Body of pancreas (tissue), 4 donors: ENCODE data around the gene NKX2-3. TPM values are rescaled to one million over a fixed set of nuclear protein-coding genes. Genes with fewer than 3 reads are reported as not detected.

ENCODE experiments used
- ATAC-seq: fragments of 150-250 bp; one replicate; pipeline ENCODE4 v1.9.1; 2016
- DNase-seq, 4 donors: peaks; one replicate each; pipeline ENCODE4 v3.0.0-alpha.2; 2019
- H3K27ac ChIP-seq, 4 donors: fragments of 200-600 bp; sonication (generic); 1 replicate in 3 of 4; 2 replicates in 1 of 4; pipeline versions ENCODE4 v1.5.1 to v1.6.1; 2016 to 2019; ENCODE audit warnings: mild to moderate bottlenecking in 1 of 4, mixed read lengths in 1 of 4, moderate library complexity in 1 of 4
- H3K27me3 ChIP-seq, 2 donors: fragments of 200-600 bp; sonication (generic); one replicate each; pipeline ENCODE4 v1.6.0; 2016; ENCODE audit warnings: mild to moderate bottlenecking in 1 of 2
- H3K36me3 ChIP-seq, 2 donors: fragments of 200-600 bp; sonication (generic); replicated peaks in 1 of 2; 2 replicates each; pipeline ENCODE4 v1.5.1; 2016; ENCODE audit warnings: low read depth in 2 of 2; ENCODE audit not compliant: insufficient read depth in 1 of 2
- H3K4me1 ChIP-seq: fragments of 200-600 bp; sonication (generic); one replicate; pipeline ENCODE4 v1.6.0; 2016
- H3K4me3 ChIP-seq, 2 donors: fragments of 200-600 bp; sonication (generic); 1 replicate in 1 of 2; 2 replicates in 1 of 2; pipeline ENCODE4 v1.5.1; 2016 to 2019
- H3K9me3 ChIP-seq, 3 donors: fragments of 200-600 bp; sonication (generic); 1 replicate in 2 of 3; 2 replicates in 1 of 3; pipeline ENCODE4 v1.5.1; 2016
- CTCF ChIP-seq, 7 experiments: fragments of 450-650 bp in 4 of 7; fragments of 200-600 bp in 3 of 7; sonication (generic) in 3 of 7; IDR thresholded peaks; one replicate each; pipeline ENCODE4 v1.5.1; 2016 to 2019; ENCODE audit warnings: antibody characterized with exemption in 7 of 7
- POLR2A ChIP-seq, 3 donors: fragments of 450-650 bp; IDR thresholded peaks; one replicate each; pipeline ENCODE4 v1.6.1; 2016; ENCODE audit warnings: antibody characterized with exemption in 3 of 3, mild to moderate bottlenecking in 2 of 3
- WGBS, 2 donors: methylation state at CpG; one replicate each; pipeline ENCODE4 v1.1.5; 2017; 5-methylcytosine and 5-hydroxymethylcytosine counted together
- intact Hi-C: fragments of 100-400 bp; cut with DNase I; formaldehyde crosslinking; loops from one replicate; pipeline ENCODE4 v1.15.1; 2023
- total RNA-seq, 2 donors: library from RNA; depleted of rRNA; stranded (reverse); fragments of >200 nt; gene quantifications; one replicate each; pipeline ENCODE4 v1.1.0, GENCODE V29; 2016

NKX2-3 gene
- total RNA-seq, 2 donors from 2014 or later: 2.9 TPM; not detected in 1

- intact Hi-C loops: no loop called here
- Histone ChIP-seq H3K4me3 (no peak overlapping the region), H3K9me3 (no peaks in the 10 kb centered on the region), H3K27me3 (peaks cover 0 to 65% of the 10 kb centered on the region in 2 donors), H3K36me3 (no peaks in the 10 kb centered on the region), H3K4me1 (peaks cover 43% of the 10 kb centered on the region), H3K27ac (peak overlapping the region in 2 of 4 donors; percentile 18 to 37)
- no peak for TF ChIP-seq CTCF (IDR thresholded peaks at IDR 0.05)
- TF ChIP-seq POLR2A (IDR thresholded peaks at IDR 0.05): no peak
- DNase-seq: no peak
- no peak for ATAC-seq
- 8 to 17% methylated on average over 31 to 38 of the region's 38 CpGs for WGBS, 2 donors
These were observed 1.0 kb downstream of the NKX2-3 start for GRCh38 chr10:99533496-99534449.

GRCh38 chr10:99534450-99534938, 1.8 kb downstream of the NKX2-3 start:
- DNase-seq (no peak), ATAC-seq (no peak)
- H3K4me3 ChIP-seq: no peak overlapping the region
- no peaks in the 10 kb centered on the region for H3K9me3 ChIP-seq
- 9 to 24% methylated on average over 14 to 26 of the region's 26 CpGs for WGBS, 2 donors
- no peaks in the 10 kb centered on the region for H3K36me3 ChIP-seq
- peaks cover 0 to 65% of the 10 kb centered on the region in 2 donors for H3K27me3 ChIP-seq
- H3K27ac ChIP-seq: peak overlapping the region in 2 of 4 donors; percentile 3 to 18
- intact Hi-C loops: no loop called here
- H3K4me1 ChIP-seq: peaks cover 43% of the 10 kb centered on the region
- TF ChIP-seq CTCF (IDR thresholded peaks at IDR 0.05): no peak
- no peak for TF ChIP-seq POLR2A (IDR thresholded peaks at IDR 0.05)

GRCh38 chr10:99534939-99535763, 2.4 kb downstream of the NKX2-3 start:
- Histone ChIP-seq H3K9me3 (no peaks in the 10 kb centered on the region), H3K27ac (peak overlapping the region in 1 of 4 donors; percentile 24), H3K27me3 (peaks cover 0 to 61% of the 10 kb centered on the region in 2 donors), H3K4me1 (peaks cover 43% of the 10 kb centered on the region), H3K36me3 (no peaks in the 10 kb centered on the region), H3K4me3 (no peak overlapping the region)
- 1% methylated on average over 99 of the region's 100 CpGs; no CpG with 5 or more reads in 1 of the 2 donors for WGBS, 2 donors
- ATAC-seq (peak; percentile 18), DNase-seq (peak in 1 of 4 donors; percentile 39)
- no peak for TF ChIP-seq CTCF (IDR thresholded peaks at IDR 0.05)
- no peak for TF ChIP-seq POLR2A (IDR thresholded peaks at IDR 0.05)
- intact Hi-C loops: no loop called here

- no peaks in the 10 kb centered on the region for H3K9me3 ChIP-seq
- H3K27me3 ChIP-seq: peaks cover 0 to 55% of the 10 kb centered on the region in 2 donors
- H3K4me1 ChIP-seq: peaks cover 47% of the 10 kb centered on the region
- ATAC-seq (no peak), DNase-seq (no peak)
- TF ChIP-seq CTCF (IDR thresholded peaks at IDR 0.05) (no peak), POLR2A (IDR thresholded peaks at IDR 0.05) (no peak)
- 11 to 13% methylated on average over 28 to 37 of the region's 42 CpGs for WGBS, 2 donors
- no peaks in the 10 kb centered on the region for H3K36me3 ChIP-seq
- intact Hi-C loops: no loop called here
- H3K27ac ChIP-seq: peak overlapping the region in 1 of 4 donors; percentile 24
- H3K4me3 ChIP-seq: no peak overlapping the region
These were observed 3.1 kb downstream of the NKX2-3 start for GRCh38 chr10:99535764-99536337.
